Right lobe of liver (tissue), 4 donors: ENCODE measurements around the gene CDHR3.

Experiments
- CTCF ChIP-seq, 4 donors: fragments of 200-600 bp in 3 of 4; fragments of 450-650 bp in 1 of 4; IDR thresholded peaks; one replicate each; pipeline versions ENCODE4 v1.5.1 to v1.8.0; 2016 to 2022; ENCODE audit warnings: antibody characterized with exemption in 4 of 4, mild to moderate bottlenecking in 2 of 4
- POLR2A ChIP-seq: fragments of 450-650 bp; IDR thresholded peaks from one replicate; pipeline ENCODE4 v1.6.1; 2017; ENCODE audit warnings: antibody characterized with exemption, mild to moderate bottlenecking
- donor health status: DM: no; HTN: no; CAD: no.
- donor health status: DM: no; HTN: no; CAD: no.
- donor health status: DM: no; HTN: yes; CAD: no.

- TF ChIP-seq CTCF (IDR thresholded peaks at IDR 0.05) (no peak), POLR2A (no peak)
Measured at GRCh38 chr7:106032295-106032694, 69.2 kb downstream of the CDHR3 start.
